SK-N-SH (cell line): ENCODE results near the gene NCKAP5. TPM values are rescaled to one million over a fixed set of nuclear protein-coding genes. Genes with fewer than 3 reads are reported as not detected.

ENCODE experiments used
- CTCF ChIA-PET: fragments of 300-600, 350-600 bp; formaldehyde crosslinking; extraction: SDS; loops from one replicate; lab custom pipeline; 2021; lab: Yijun Ruan, JAX
- POLR2A ChIA-PET: fragments of 350-600 bp; sonication (Branson Sonifier 250); formaldehyde crosslinking; extraction: SDS; loops from one replicate; lab custom pipeline; 2020; ENCODE audit warnings: antibody characterized with exemption, inconsistent platforms; lab: Yijun Ruan, JAX
- DNase-seq: peaks from one replicate; pipeline ENCODE4 v3.0.0; 2012
- H2AFZ ChIP-seq: fragments of 200-600 bp; sonication (generic); 2 replicates; pipeline ENCODE4 v1.8.1; 2016; ENCODE audit warnings: antibody characterized with exemption, mild to moderate bottlenecking, low read depth
- H3F3A ChIP-seq: fragments of 200-600 bp; sonication (generic); replicated peaks from 2 replicates; pipeline ENCODE3; 2016; ENCODE audit warnings: antibody characterized with exemption, mild to moderate bottlenecking; ENCODE audit not compliant: insufficient read depth
- H3K27ac ChIP-seq, 2 experiments: fragments of 200-500 bp in 1 of 2; fragments of 200-600 bp in 1 of 2; sonication (Bioruptor generic) in 1 of 2; sonication (generic), shearing (Covaris generic) in 1 of 2; 2 replicates each; pipeline versions ENCODE4 v1.5.1 to v1.6.1; 2014 to 2016; ENCODE audit warnings: low read depth in 2 of 2, inconsistent platforms in 1 of 2, low read length in 1 of 2, mild to moderate bottlenecking in 1 of 2, mixed read lengths in 1 of 2
- H3K27me3 ChIP-seq: fragments of 200-600 bp; sonication (generic), shearing (Covaris generic); 2 replicates; pipeline ENCODE4 v1.6.1; 2016; ENCODE audit warnings: mixed run types; ENCODE audit not compliant: insufficient read depth
- H3K36me3 ChIP-seq, 2 experiments: fragments of 200-500 bp in 1 of 2; fragments of 200-600 bp in 1 of 2; sonication (Bioruptor generic) in 1 of 2; sonication (generic) in 1 of 2; replicated peaks in 1 of 2; 2 replicates each; pipeline versions ENCODE3 to v1.5.1; 2014 to 2016; ENCODE audit warnings: low read length in 1 of 2, mild to moderate bottlenecking in 1 of 2; ENCODE audit not compliant: insufficient read depth in 2 of 2, control insufficient read depth in 1 of 2
- H3K4me1 ChIP-seq, 2 experiments: fragments of 200-500 bp in 1 of 2; fragments of 200-600 bp in 1 of 2; sonication (Bioruptor generic) in 1 of 2; sonication (generic), shearing (Covaris generic) in 1 of 2; 2 replicates each; pipeline versions ENCODE4 v1.5.1 to v1.6.1; 2014 to 2016; ENCODE audit warnings: low read depth in 1 of 2, low read length in 1 of 2, mixed run types in 1 of 2; ENCODE audit not compliant: insufficient read depth in 2 of 2, control insufficient read depth in 1 of 2
- H3K4me2 ChIP-seq: fragments of 200-600 bp; sonication (generic), shearing (Covaris generic); 2 replicates; pipeline ENCODE4 v1.6.1; 2017; ENCODE audit warnings: mixed run types
- H3K4me3 ChIP-seq, 2 experiments: fragments of 200-500 bp in 1 of 2; fragments of 200-600 bp in 1 of 2; sonication (Bioruptor generic) in 1 of 2; sonication (generic), shearing (Covaris generic) in 1 of 2; 2 replicates each; pipeline versions ENCODE4 v1.5.1 to v1.8.1; 2014 to 2016; ENCODE audit warnings: low read depth in 2 of 2, inconsistent platforms in 1 of 2, low read length in 1 of 2, mild to moderate bottlenecking in 1 of 2, mixed read lengths in 1 of 2, moderate library complexity in 1 of 2
- H3K79me2 ChIP-seq: fragments of 200-600 bp; sonication (generic); 2 replicates; pipeline ENCODE4 v1.8.1; 2017; ENCODE audit warnings: mild to moderate bottlenecking; ENCODE audit not compliant: insufficient read depth
- H3K9ac ChIP-seq: fragments of 200-600 bp; sonication (generic); 2 replicates; pipeline ENCODE4 v1.6.1; 2017; ENCODE audit warnings: mixed run types
- H3K9me2 ChIP-seq: fragments of 200-600 bp; sonication (generic); 2 replicates; pipeline ENCODE4 v1.6.1; 2017; ENCODE audit warnings: mixed run types
- H3K9me3 ChIP-seq: fragments of 200-600 bp; sonication (generic); 2 replicates; pipeline ENCODE4 v1.6.1; 2017; ENCODE audit warnings: mixed run types, mild to moderate bottlenecking, moderate library complexity
- H4K20me1 ChIP-seq: fragments of 200-600 bp; sonication (generic); 2 replicates; pipeline ENCODE4 v1.6.1; 2017; ENCODE audit warnings: mild to moderate bottlenecking, mixed run types; ENCODE audit not compliant: insufficient read depth
- CHD2 ChIP-seq: fragments of 150-350 bp; IDR thresholded peaks from 2 replicates; pipeline ENCODE4 v1.6.1; 2018; ENCODE audit warnings: low read length; ENCODE audit not compliant: partially characterized antibody
- CTCF ChIP-seq: fragments of 200-600 bp; sonication (generic); IDR thresholded peaks from 2 replicates; pipeline ENCODE4 v1.6.1; 2017; ENCODE audit warnings: antibody characterized with exemption, mild to moderate bottlenecking, moderate library complexity
- EP300 ChIP-seq, 2 experiments: IDR thresholded peaks; 2 replicates each; pipeline versions ENCODE4 v1.4.0 to v1.6.1; 2012; ENCODE audit warnings: borderline replicate concordance in 1 of 2, low read depth in 1 of 2, low read length in 1 of 2
- EZH2phosphoT487 ChIP-seq: fragments of 200-600 bp; sonication (generic); IDR thresholded peaks from 2 replicates; pipeline ENCODE4 v1.6.1; 2017; ENCODE audit warnings: low read depth, mixed run types, mild to moderate bottlenecking, antibody characterized with exemption, moderate library complexity, borderline replicate concordance
- FOSL2 ChIP-seq: IDR thresholded peaks from 2 replicates; pipeline ENCODE4 v1.4.0; 2012; ENCODE audit warnings: low read depth, mild to moderate bottlenecking, moderate library complexity, borderline replicate concordance
- FOXM1 ChIP-seq: IDR thresholded peaks from 2 replicates; pipeline ENCODE4 v1.4.0; 2012; ENCODE audit warnings: low read depth, mild to moderate bottlenecking
- GABPA ChIP-seq: IDR thresholded peaks from 2 replicates; pipeline ENCODE4 v1.4.0; 2012; ENCODE audit warnings: low read depth, mild to moderate bottlenecking
- JUND ChIP-seq: IDR thresholded peaks from 2 replicates; pipeline ENCODE4 v1.4.0; 2012
- MAX ChIP-seq: IDR thresholded peaks from 2 replicates; pipeline ENCODE4 v1.4.0; 2012; ENCODE audit warnings: low read depth
- MEF2A ChIP-seq: IDR thresholded peaks from 2 replicates; pipeline ENCODE4 v1.4.0; 2012; ENCODE audit warnings: low read depth, borderline replicate concordance
- NRF1 ChIP-seq: IDR thresholded peaks from 2 replicates; pipeline ENCODE4 v1.6.1; 2012; ENCODE audit warnings: low read depth, mild to moderate bottlenecking, low read length
- RAD21 ChIP-seq: IDR thresholded peaks from 2 replicates; pipeline ENCODE4 v1.6.1; 2012; ENCODE audit warnings: mild to moderate bottlenecking, low read length
- RCOR1 ChIP-seq: fragments of 150-350 bp; IDR thresholded peaks from 2 replicates; pipeline ENCODE4 v1.6.1; 2017; ENCODE audit warnings: antibody characterized with exemption, low read length
- RFX5 ChIP-seq: IDR thresholded peaks from 2 replicates; pipeline ENCODE4 v1.6.1; 2012; ENCODE audit warnings: mild to moderate bottlenecking, improper control_type of control experiment, low read length
- SIN3A ChIP-seq: IDR thresholded peaks from 2 replicates; pipeline ENCODE4 v1.6.1; 2012; ENCODE audit warnings: low read depth, mild to moderate bottlenecking, low read length, moderate library complexity, borderline replicate concordance
- SMC3 ChIP-seq: IDR thresholded peaks from 2 replicates; pipeline ENCODE4 v1.6.1; 2012; ENCODE audit warnings: low read depth, low read length, improper control_type of control experiment
- YY1 ChIP-seq: IDR thresholded peaks from 2 replicates; pipeline ENCODE4 v1.4.0; 2012; ENCODE audit warnings: low read depth, mild to moderate bottlenecking
- WGBS: methylation state at CpG from one replicate; pipeline ENCODE4 v1.1.6; 2017; ENCODE audit warnings: low lambda C conversion rate; 5-methylcytosine and 5-hydroxymethylcytosine counted together
- polyA plus RNA-seq, 3 experiments: library from polyadenylated mRNA; depleted of rRNA; stranded (reverse); fragments of >200 nt; gene quantifications; 2 replicates each; pipeline ENCODE4 v1.2.3, GENCODE V29; 2012

Gene NCKAP5
- polyA plus RNA-seq, 1 of the 3 experiments (the other 2 are of a cell fraction): 0.02 TPM

GRCh38 chr2:133498662-133499585, 69.3 kb downstream of the NCKAP5 start (continued):
- no peak for TF ChIP-seq CTCF
- no peak for TF ChIP-seq NRF1
- no peak for TF ChIP-seq RFX5
- no peak for TF ChIP-seq FOSL2
- TF ChIP-seq RCOR1: no peak
- no peak for TF ChIP-seq EP300 (IDR thresholded peaks at IDR 0.05; ENCODE audit: borderline replicate concordance in 1 of 2, low read depth in 1 of 2, low read length in 1 of 2)

GRCh38 chr2:133497951-133498565, 70.2 kb downstream of the NCKAP5 start:
- whole genome bisulfite sequencing: 51% methylated on average over 6 of the region's 6 CpGs
- Histone ChIP-seq H3K4me1 (peaks cover 3 to 51% of the 10 kb centered on the region in 2 experiments; a peak in 2 of 4 replicates), H3F3A (peaks cover 5% of the 10 kb centered on the region), H3K9me2 (no peaks in the 10 kb centered on the region), H3K27me3 (no peaks in the 10 kb centered on the region), H3K27ac (no peak overlapping the region), H4K20me1 (no peaks in the 10 kb centered on the region), H3K4me2 (no peak overlapping the region), H3K9ac (no peak overlapping the region), H2AFZ (no peak overlapping the region), H3K36me3 (no peaks in the 10 kb centered on the region), H3K9me3 (no peaks in the 10 kb centered on the region), H3K4me3 (no peak overlapping the region), H3K79me2 (no peaks in the 10 kb centered on the region)
- no peak for TF ChIP-seq FOXM1
- TF ChIP-seq MEF2A: no peak
- TF ChIP-seq YY1: no peak
- TF ChIP-seq SMC3: no peak
- no peak for TF ChIP-seq EP300 (IDR thresholded peaks at IDR 0.05; ENCODE audit: borderline replicate concordance in 1 of 2, low read depth in 1 of 2, low read length in 1 of 2)
- no peak for TF ChIP-seq CHD2
- TF ChIP-seq SIN3A: no peak
- no peak for TF ChIP-seq MAX
- TF ChIP-seq GABPA: no peak
- no peak for TF ChIP-seq EZH2phosphoT487
- no peak for TF ChIP-seq RAD21
- TF ChIP-seq JUND: no peak
- no peak for DNase-seq
- POLR2A ChIA-PET: no interaction called here
- CTCF ChIA-PET: interaction anchor here (1.3 to 2.1 kb wide), 2 partner anchors 21 to 64 kb away, joined by 3 to 7 read pairs; no protein-coding TSS in a partner anchor
